Peyer's patch (tissue), 4 donors: ENCODE data around the gene RANBP3. TPM values are rescaled to one million over a fixed set of nuclear protein-coding genes. Genes with fewer than 3 reads are reported as not detected.

Experiments
- DNase-seq, 3 donors: peaks; one replicate each; pipeline ENCODE4 v3.0.0-alpha.2; 2017 to 2019
- H3K27ac ChIP-seq, 4 donors: fragments of 200-600 bp; sonication (generic); one replicate each; pipeline ENCODE4 v1.5.1; 2016 to 2019
- H3K27me3 ChIP-seq, 2 donors: fragments of 200-600 bp; sonication (generic); one replicate each; pipeline ENCODE4 v1.5.1; 2019
- H3K36me3 ChIP-seq, 3 donors: fragments of 200-600 bp; sonication (generic); one replicate each; pipeline ENCODE4 v1.5.1; 2016 to 2019
- H3K4me1 ChIP-seq, 4 donors: fragments of 200-600 bp; sonication (generic); one replicate each; pipeline ENCODE4 v1.5.1; 2016 to 2019
- H3K4me3 ChIP-seq, 4 donors: fragments of 200-600 bp; sonication (generic); 1 replicate in 3 of 4; 2 replicates in 1 of 4; pipeline ENCODE4 v1.5.1; 2016 to 2019; ENCODE audit warnings: mild to moderate bottlenecking in 1 of 4
- H3K9me3 ChIP-seq, 4 donors: fragments of 200-600 bp; sonication (generic); one replicate each; pipeline ENCODE4 v1.5.1; 2016 to 2019; ENCODE audit warnings: mild to moderate bottlenecking in 1 of 4
- CTCF ChIP-seq, 6 experiments: fragments of 450-650 bp in 4 of 6; fragments of 200-600 bp in 2 of 6; sonication (generic) in 1 of 6; IDR thresholded peaks; one replicate each; pipeline ENCODE4 v1.5.1; 2017 to 2019; ENCODE audit warnings: antibody characterized with exemption in 6 of 6, mild to moderate bottlenecking in 3 of 6, moderate library complexity in 1 of 6
- POLR2A ChIP-seq, 2 donors: fragments of 450-650 bp; IDR thresholded peaks; one replicate each; pipeline ENCODE4 v1.5.1; 2017; ENCODE audit warnings: antibody characterized with exemption in 2 of 2, mild to moderate bottlenecking in 2 of 2, moderate library complexity in 2 of 2
- total RNA-seq, 4 donors: library from RNA; depleted of rRNA; stranded (reverse); fragments of >200 nt; gene quantifications; one replicate each; pipeline ENCODE4 v1.1.0, GENCODE V29; 2016

RANBP3 gene
- total RNA-seq, 4 donors from 2014 or later = 59.7 to 104 (median 91.1) TPM

GRCh38 chr19:5873617-5874199 lies 104.2 kb downstream of the RANBP3 start:
- no peaks in the 10 kb centered on the region for H3K9me3 ChIP-seq
- H3K27ac ChIP-seq = peak overlapping the region in 1 of 4 donors; percentile 46
- DNase-seq = no peak
- H3K27me3 ChIP-seq = no peaks in the 10 kb centered on the region
- no peaks in the 10 kb centered on the region for H3K4me1 ChIP-seq
- no peak overlapping the region for H3K4me3 ChIP-seq
- TF ChIP-seq CTCF (IDR thresholded peaks at IDR 0.05) (no peak), POLR2A (IDR thresholded peaks at IDR 0.05) (no peak)
- no peaks in the 10 kb centered on the region for H3K36me3 ChIP-seq

- Histone ChIP-seq H3K27ac (no peak overlapping the region), H3K4me1 (no peaks in the 10 kb centered on the region), H3K27me3 (no peaks in the 10 kb centered on the region), H3K36me3 (no peaks in the 10 kb centered on the region), H3K4me3 (no peak overlapping the region), H3K9me3 (no peaks in the 10 kb centered on the region)
- TF ChIP-seq CTCF (IDR thresholded peaks at IDR 0.05) (no peak), POLR2A (IDR thresholded peaks at IDR 0.05) (no peak)
- no peak for DNase-seq
Measured at GRCh38 chr19:5870986-5871394, 107.0 kb downstream of the RANBP3 start.

GRCh38 chr19:5867201-5868136 lies 110.5 kb downstream of the RANBP3 start:
- H3K36me3 ChIP-seq = no peaks in the 10 kb centered on the region
- H3K9me3 ChIP-seq = no peaks in the 10 kb centered on the region
- no peak overlapping the region for H3K27ac ChIP-seq
- no peak for DNase-seq
- H3K4me3 ChIP-seq = no peak overlapping the region
- H3K4me1 ChIP-seq = no peaks in the 10 kb centered on the region
- no peak for TF ChIP-seq POLR2A (IDR thresholded peaks at IDR 0.05)
- no peak for TF ChIP-seq CTCF (IDR thresholded peaks at IDR 0.05)
- no peaks in the 10 kb centered on the region for H3K27me3 ChIP-seq

Other genes with a start within 250 kb of the RANBP3 start
- 10 to 100 TPM in 1 of 4 donors, 1 to 10 TPM in 3; 6.5 to 21.3 (median 9.0) TPM for gene PRR22, start 193.4 kb downstream of the RANBP3 start, total RNA-seq
- 10 to 100 TPM; 31.5 to 91.6 (median 71.2) TPM for gene DUS3L, start 187.0 kb downstream of the RANBP3 start, total RNA-seq
- gene NRTN, start 173.1 kb downstream of the RANBP3 start, total RNA-seq = 1 to 10 TPM in 2 of 4 donors, under 1 TPM in 1, not detected in 1; 0.88 to 4.8 (median 3.5) TPM
- gene FUT6, start 138.4 kb downstream of the RANBP3 start, total RNA-seq = 100 to 1,000 TPM in 3 of 4 donors, 10 to 100 TPM in 1; 90.8 to 329 (median 210) TPM
- gene FUT3, start 126.7 kb downstream of the RANBP3 start, total RNA-seq = 100 to 1,000 TPM in 3 of 4 donors, 10 to 100 TPM in 1; 37.1 to 207 (median 155) TPM
- not detected for gene FUT5, start 107.6 kb downstream of the RANBP3 start, total RNA-seq
- gene NDUFA11, start 74.3 kb downstream of the RANBP3 start, total RNA-seq = 100 to 1,000 TPM; 101 to 194 (median 169) TPM
- gene VMAC, start 73.3 kb downstream of the RANBP3 start, total RNA-seq = 10 to 100 TPM in 3 of 4 donors, 1 to 10 TPM in 1; 9.6 to 24.8 (median 18.4) TPM
- 10 to 100 TPM in 3 of 4 donors, 1 to 10 TPM in 1; 9.5 to 44.6 (median 24.4) TPM for gene CAPS, start 63.9 kb downstream of the RANBP3 start, total RNA-seq
- 10 to 100 TPM in 2 of 4 donors, 1 to 10 TPM in 2; 2.6 to 33.9 (median 10.3) TPM for gene RFX2, start 132.4 kb upstream of the RANBP3 start, total RNA-seq
- gene ACSBG2, start 157.5 kb upstream of the RANBP3 start, total RNA-seq = under 1 TPM in 1 of 4 donors, not detected in 3; 0.57 TPM